Uterus (tissue), 4 donors: ENCODE data around the gene BRMS1. TPM values are rescaled to one million over a fixed set of nuclear protein-coding genes. Genes with fewer than 3 reads are reported as not detected.

ENCODE experiments used
- DNase-seq, 2 donors: peaks; one replicate each; pipeline ENCODE4 v3.0.0-alpha.2; 2019 to 2020
- H3K27ac ChIP-seq, 2 donors: fragments of 200-600 bp; sonication (generic); 1 replicate in 1 of 2; 2 replicates in 1 of 2; pipeline ENCODE4 v1.5.1; 2016 to 2018
- H3K27me3 ChIP-seq, 2 donors: fragments of 200-600 bp; sonication (generic); one replicate each; pipeline ENCODE4 v1.5.1; 2018 to 2019; ENCODE audit warnings: control low read depth in 1 of 2
- H3K36me3 ChIP-seq, 2 donors: fragments of 200-600 bp; sonication (generic); one replicate each; pipeline ENCODE4 v1.5.1; 2019; ENCODE audit warnings: control low read depth in 1 of 2
- H3K4me1 ChIP-seq, 2 donors: fragments of 200-600 bp; sonication (generic); one replicate each; pipeline ENCODE4 v1.5.1; 2018 to 2019; ENCODE audit warnings: control low read depth in 1 of 2
- H3K4me3 ChIP-seq, 2 donors: fragments of 200-600 bp; sonication (generic); 1 replicate in 1 of 2; 2 replicates in 1 of 2; pipeline ENCODE4 v1.5.1; 2018 to 2019; ENCODE audit warnings: mild to moderate bottlenecking in 1 of 2
- H3K9me3 ChIP-seq, 2 donors: fragments of 200-600 bp; sonication (generic); one replicate each; pipeline ENCODE4 v1.5.1; 2019; ENCODE audit warnings: control low read depth in 1 of 2
- CTCF ChIP-seq, 4 experiments: fragments of 200-600 bp in 2 of 4; fragments of 450-650 bp in 2 of 4; sonication (generic) in 2 of 4; IDR thresholded peaks; one replicate each; pipeline ENCODE4 v1.5.1; 2016 to 2019; ENCODE audit warnings: antibody characterized with exemption in 4 of 4, mild to moderate bottlenecking in 2 of 4, moderate library complexity in 1 of 4
- POLR2A ChIP-seq, 2 donors: fragments of 450-650 bp; IDR thresholded peaks; one replicate each; pipeline ENCODE4 v1.6.1; 2016; ENCODE audit warnings: antibody characterized with exemption in 2 of 2, mild to moderate bottlenecking in 1 of 2, moderate library complexity in 1 of 2
- intact Hi-C: fragments of 100-400 bp; cut with DNase I; formaldehyde crosslinking; loops from one replicate; pipeline ENCODE4 v1.15.1; 2023; ENCODE audit warnings: low total_unique reads
- total RNA-seq, 4 donors: library from RNA; depleted of rRNA in 3 of 4; stranded (reverse); fragments of >200 nt in 3 of 4; gene quantifications; one replicate each; pipeline versions ENCODE4 v1.1.0 to v1.2.4, GENCODE V29; 2014 to 2023
- donor health status: DM: yes; HTN: yes; CAD: no.

Gene BRMS1
- total RNA-seq, 4 donors from 2014 or later: 15.0 to 77.4 (median 21.9) TPM

GRCh38 chr11:66293777-66294625, 50.9 kb downstream of the BRMS1 start:
- Histone ChIP-seq H3K27ac (no peak overlapping the region), H3K36me3 (no peaks in the 10 kb centered on the region), H3K27me3 (peaks cover 7 to 13% of the 10 kb centered on the region in 2 donors), H3K4me3 (no peak overlapping the region), H3K4me1 (peaks cover 0 to 13% of the 10 kb centered on the region in 2 donors), H3K9me3 (no peaks in the 10 kb centered on the region)
- intact Hi-C loops: no loop called here
- TF ChIP-seq CTCF (IDR thresholded peaks at IDR 0.05) (no peak), POLR2A (IDR thresholded peaks at IDR 0.05) (no peak)
- DNase-seq: no peak

- Histone ChIP-seq H3K27me3 (peaks cover 7 to 13% of the 10 kb centered on the region in 2 donors), H3K36me3 (no peaks in the 10 kb centered on the region), H3K4me3 (no peak overlapping the region), H3K27ac (no peak overlapping the region), H3K4me1 (peaks cover 0 to 13% of the 10 kb centered on the region in 2 donors), H3K9me3 (no peaks in the 10 kb centered on the region)
- TF ChIP-seq POLR2A (IDR thresholded peaks at IDR 0.05) (no peak), CTCF (IDR thresholded peaks at IDR 0.05) (no peak)
- DNase-seq: no peak
- intact Hi-C loops: no loop called here
Measured at GRCh38 chr11:66293352-66293751, 51.6 kb downstream of the BRMS1 start.

GRCh38 chr11:66292543-66293332, 52.2 kb downstream of the BRMS1 start:
- no peak for DNase-seq
- Histone ChIP-seq H3K4me3 (no peak overlapping the region), H3K9me3 (no peaks in the 10 kb centered on the region), H3K27me3 (peaks cover 7 to 13% of the 10 kb centered on the region in 2 donors), H3K27ac (no peak overlapping the region), H3K4me1 (peaks cover 0 to 15% of the 10 kb centered on the region in 2 donors), H3K36me3 (no peaks in the 10 kb centered on the region)
- no peak for TF ChIP-seq CTCF (IDR thresholded peaks at IDR 0.05)
- no peak for TF ChIP-seq POLR2A (IDR thresholded peaks at IDR 0.05)
- intact Hi-C loops: no loop called here

- Histone ChIP-seq H3K9me3 (no peaks in the 10 kb centered on the region), H3K27me3 (peaks cover 7 to 13% of the 10 kb centered on the region in 2 donors), H3K36me3 (no peaks in the 10 kb centered on the region), H3K27ac (no peak within 1 kb of the TSS), H3K4me1 (peaks cover 0 to 19% of the 10 kb centered on the region in 2 donors), H3K4me3 (no peak within 1 kb of the TSS)
- no peak for TF ChIP-seq CTCF (IDR thresholded peaks at IDR 0.05)
- TF ChIP-seq POLR2A (IDR thresholded peaks at IDR 0.05): no peak
- intact Hi-C loops: no loop called here
- DNase-seq: no peak
Measured at GRCh38 chr11:66291706-66292542, 53.0 kb downstream of the BRMS1 start, which contains the start of gene TMEM151A. TMEM151A (plus strand) TSS chr11:66291894; CDS start chr11:66292014, 120 bp downstream.
